SK-N-SH treated with all-trans-retinoic acid at 6 μM for 48 hours (cell line): ENCODE data around the gene ZNF529.

Experiments used
- ATAC-seq: fragments of 200-7000 bp; cut with Tn5 transposase; 3 replicates; pipeline ENCODE4 v1.9.1; 2020; ENCODE audit warnings: mild to moderate bottlenecking, moderate library complexity
- ARNTL ChIP-seq: fragments of 450-650 bp; formaldehyde crosslinking; IDR thresholded peaks from 2 replicates; pipeline ENCODE4 v1.5.0; 2020; ENCODE audit warnings: low read depth, mild to moderate bottlenecking, moderate library complexity, borderline replicate concordance
- BACH2 ChIP-seq: fragments of 250-450 bp; sonication (Bioruptor Pico); IDR thresholded peaks from 2 replicates; pipeline ENCODE4 v1.9.0; 2021; ENCODE audit warnings: mild to moderate bottlenecking, borderline replicate concordance
- CREB5 ChIP-seq: fragments of 250-450 bp; sonication (Bioruptor Pico); IDR thresholded peaks from 2 replicates; pipeline ENCODE4 v1.5.1; 2020; ENCODE audit warnings: low read depth, mild to moderate bottlenecking, moderate library complexity
- ESRRG ChIP-seq: fragments of 250-450 bp; sonication (Bioruptor Pico); IDR thresholded peaks from 2 replicates; pipeline ENCODE4 v1.6.1; 2021; ENCODE audit warnings: mild to moderate bottlenecking
- GLIS3 ChIP-seq: fragments of 250-450 bp; sonication (Bioruptor Pico); IDR thresholded peaks from 2 replicates; pipeline ENCODE4 v1.5.0; 2020; ENCODE audit warnings: mild to moderate bottlenecking, moderate library complexity
- ISL1 ChIP-seq: fragments of 250-450 bp; sonication (Bioruptor Pico); IDR thresholded peaks from 2 replicates; pipeline ENCODE4 v2.1.2; 2022; ENCODE audit warnings: mild to moderate bottlenecking, moderate library complexity
- OSR1 ChIP-seq: fragments of 250-450 bp; sonication (Bioruptor Pico); IDR thresholded peaks from 2 replicates; pipeline ENCODE4 v1.8.0; 2022; ENCODE audit warnings: moderate library complexity, mild to moderate bottlenecking, inconsistent platforms
- PATZ1 ChIP-seq: fragments of 250-450 bp; sonication (Bioruptor Pico); IDR thresholded peaks from 2 replicates; pipeline ENCODE4 v1.8.0; 2020; ENCODE audit warnings: mild to moderate bottlenecking, moderate library complexity, borderline replicate concordance
- POU6F1 ChIP-seq: fragments of 250-450 bp; sonication (Bioruptor Pico); IDR thresholded peaks from 2 replicates; pipeline ENCODE4 v1.8.0; 2021; ENCODE audit warnings: low read depth, mild to moderate bottlenecking, moderate library complexity, borderline replicate concordance
- RARB ChIP-seq: fragments of 250-450 bp; sonication (Bioruptor Pico); IDR thresholded peaks from 2 replicates; pipeline ENCODE4 v1.8.0; 2021; ENCODE audit warnings: mild to moderate bottlenecking, moderate library complexity
- SNAI2 ChIP-seq: fragments of 250-450 bp; sonication (Bioruptor Pico); IDR thresholded peaks from 2 replicates; pipeline ENCODE4 v1.5.0; 2020; ENCODE audit warnings: mild to moderate bottlenecking, moderate library complexity
- TCF4 ChIP-seq: fragments of 250-450 bp; sonication (Bioruptor Pico); IDR thresholded peaks from 2 replicates; pipeline ENCODE4 v1.8.0; 2021; ENCODE audit warnings: mild to moderate bottlenecking, moderate library complexity, borderline replicate concordance
- TOX ChIP-seq: fragments of 250-450 bp; sonication (Bioruptor Pico); IDR thresholded peaks from 2 replicates; pipeline ENCODE4 v1.8.0; 2021; ENCODE audit warnings: mild to moderate bottlenecking, moderate library complexity, borderline replicate concordance
- TSHZ2 ChIP-seq: fragments of 250-450 bp; sonication (Bioruptor Pico); IDR thresholded peaks from 2 replicates; pipeline ENCODE4 v1.5.0; 2020; ENCODE audit warnings: mild to moderate bottlenecking, moderate library complexity
- ZC3H10 ChIP-seq: fragments of 250-450 bp; sonication (Bioruptor Pico); IDR thresholded peaks from 2 replicates; pipeline ENCODE4 v1.5.1; 2021; ENCODE audit warnings: mild to moderate bottlenecking, moderate library complexity
- ZFP3 ChIP-seq: fragments of 250-450 bp; sonication (Bioruptor Pico); IDR thresholded peaks from 2 replicates; pipeline ENCODE4 v1.5.0; 2020; ENCODE audit warnings: mild to moderate bottlenecking, moderate library complexity
- ZFP30 ChIP-seq: fragments of 450-650 bp; formaldehyde crosslinking; IDR thresholded peaks from 2 replicates; pipeline ENCODE4 v1.5.0; 2022; ENCODE audit warnings: mild to moderate bottlenecking, moderate library complexity
- ZNF565 ChIP-seq: fragments of 450-650 bp; formaldehyde crosslinking; conservative IDR thresholded peaks from 2 replicates; pipeline ENCODE4 v1.5.0; 2020; ENCODE audit warnings: low read depth, mild to moderate bottlenecking, moderate library complexity
- ZNF70 ChIP-seq: fragments of 450-650 bp; formaldehyde crosslinking; IDR thresholded peaks from 2 replicates; pipeline ENCODE4 v1.5.0; 2020; ENCODE audit warnings: mild to moderate bottlenecking, moderate library complexity

Gene ZNF529

GRCh38 chr19:36573020-36573894 lies at the start of gene ZNF529:
ZNF529 (minus strand) TSS chr19:36573292; CDS start chr19:36572346, 946 bp downstream.
- ATAC-seq, result peak; percentile 97
- TF ChIP-seq ZFP3 (CRISPR knock-in tag) (peak; percentile 63; the same call in 1 of the 2 replicates), ZNF565 (no peak), TSHZ2 (CRISPR knock-in tag) (peak; percentile 41; the same call in 1 of the 2 replicates)

GRCh38 chr19:36605877-36606478 lies 32.9 kb upstream of the ZNF529 start:
- no peak for ATAC-seq
- TF ChIP-seq GLIS3 (CRISPR knock-in tag) (no peak), ARNTL (CRISPR knock-in tag) (no peak), ISL1 (no peak), POU6F1 (no peak), ESRRG (CRISPR knock-in tag) (no peak), CREB5 (CRISPR knock-in tag) (no peak), BACH2 (CRISPR knock-in tag) (no peak), TCF4 (no peak), TOX (CRISPR knock-in tag) (no peak), ZC3H10 (CRISPR knock-in tag) (no peak), ZNF70 (CRISPR knock-in tag) (no peak), RARB (CRISPR knock-in tag) (no peak), ZFP30 (CRISPR knock-in tag) (no peak), TSHZ2 (CRISPR knock-in tag) (no peak)
- TF ChIP-seq, all 23 proteins: peak for 0

- ATAC-seq, result peak; percentile 97
These were observed 32.2 kb upstream of the ZNF529 start, which contains the start of gene ZNF382 for GRCh38 chr19:36605101-36605876. ZNF382 (plus strand) TSS chr19:36605313; CDS start chr19:36609915, 4,602 bp downstream.

More at GRCh38 chr19:36605101-36605876, 32.2 kb upstream of the ZNF529 start, which contains the start of gene ZNF382:
- TF ChIP-seq SNAI2 (CRISPR knock-in tag), result no peak
- TF ChIP-seq OSR1 (CRISPR knock-in tag), result no peak
- no peak for TF ChIP-seq ZFP30 (CRISPR knock-in tag)
- no peak for TF ChIP-seq ZFP3 (CRISPR knock-in tag)
- TF ChIP-seq PATZ1 (CRISPR knock-in tag), result no peak
- no peak for TF ChIP-seq ZNF565
- no peak for TF ChIP-seq ZC3H10 (CRISPR knock-in tag)
- TF ChIP-seq TSHZ2 (CRISPR knock-in tag), result no peak
